Pulmonary artery endothelial cell (primary cell): ENCODE results near the gene L3MBTL2. TPM values are rescaled to one million over a fixed set of nuclear protein-coding genes. Genes with fewer than 3 reads are reported as not detected.
"Not testable (repeated sequence)": the region's sequence is repeated elsewhere in the genome, so short reads cannot be mapped to it uniquely, and the experiment has no call there.

Experiments used
- DNase-seq: peaks from one replicate; pipeline ENCODE4 v3.0.0-alpha.2; 2011; ENCODE audit warnings: low read depth, low spot score
- total RNA-seq: library from RNA; depleted of rRNA; stranded (reverse); fragments of >200 nt; gene quantifications from 2 replicates; pipeline ENCODE4 v1.2.3, GENCODE V29; 2014

L3MBTL2 gene
- 30.2 and 42.8 TPM in 2 replicates for total RNA-seq

- DNase-seq, result peak; percentile 83
These were observed at the start of gene L3MBTL2 for GRCh38 chr22:41204992-41205900. L3MBTL2 (plus strand) TSS chr22:41205312; CDS start chr22:41205363, 51 bp downstream.

- no peak for DNase-seq
These were observed 48.0 kb upstream of the L3MBTL2 start for GRCh38 chr22:41157083-41157482.

GRCh38 chr22:41169157-41169556, 36.0 kb upstream of the L3MBTL2 start:
- no peak for DNase-seq

- no peak for DNase-seq
These were observed 33.1 kb upstream of the L3MBTL2 start for GRCh38 chr22:41171996-41172395.

GRCh38 chr22:41175546-41175945, 29.6 kb upstream of the L3MBTL2 start:
- DNase-seq, result no peak

GRCh38 chr22:41177040-41177621, 28.0 kb upstream of the L3MBTL2 start:
- no peak for DNase-seq

GRCh38 chr22:41177622-41178424, 27.3 kb upstream of the L3MBTL2 start:
- DNase-seq, result no peak

- DNase-seq, result no peak
These were observed 26.6 kb upstream of the L3MBTL2 start for GRCh38 chr22:41178425-41178975.

- not testable (repeated sequence) for DNase-seq
These were observed 24.8 kb upstream of the L3MBTL2 start for GRCh38 chr22:41180362-41180761.

- no peak for DNase-seq
These were observed 24.2 kb upstream of the L3MBTL2 start for GRCh38 chr22:41180926-41181325.

- peak; percentile 86 for DNase-seq
These were observed 23.5 kb upstream of the L3MBTL2 start for GRCh38 chr22:41181349-41182241.

GRCh38 chr22:41184679-41185078, 20.4 kb upstream of the L3MBTL2 start:
- no peak for DNase-seq

GRCh38 chr22:41191467-41191866, 13.6 kb upstream of the L3MBTL2 start:
- DNase-seq, result no peak

- DNase-seq, result no peak
These were observed 11.3 kb upstream of the L3MBTL2 start for GRCh38 chr22:41193829-41194228.

- DNase-seq, result no peak
These were observed 7.8 kb upstream of the L3MBTL2 start for GRCh38 chr22:41197038-41197972.

- no peak for DNase-seq
These were observed 7.0 kb upstream of the L3MBTL2 start for GRCh38 chr22:41198027-41198580.

GRCh38 chr22:41201141-41201540, 4.0 kb upstream of the L3MBTL2 start:
- DNase-seq, result no peak

GRCh38 chr22:41203118-41203517, 2.0 kb upstream of the L3MBTL2 start:
- no peak for DNase-seq

GRCh38 chr22:41204066-41204465, 1.0 kb upstream of the L3MBTL2 start:
- no peak for DNase-seq
